G401 (cell line): ENCODE results near the gene ZSCAN20. TPM values are rescaled to one million over a fixed set of nuclear protein-coding genes. Genes with fewer than 3 reads are reported as not detected.

Source experiments
- DNase-seq: peaks from one replicate; pipeline ENCODE4 v3.0.0-alpha.2; 2015; ENCODE audit warnings: low spot score
- in situ Hi-C: cut with HindIII; loops from 2 replicates; pipeline ENCODE4 v1.10.0; 2016; ENCODE audit warnings: low sequenced_read_pairs, mixed read lengths
- total RNA-seq: library from RNA; depleted of rRNA; stranded (reverse); fragments of >200 nt; shearing (Covaris generic); gene quantifications from 2 replicates; pipeline ENCODE4 v1.2.3, GENCODE V29; 2014; rRNA removed

ZSCAN20 gene
- total RNA-seq, 1 experiment from 2014 or later = 5.8 TPM

DNA sequence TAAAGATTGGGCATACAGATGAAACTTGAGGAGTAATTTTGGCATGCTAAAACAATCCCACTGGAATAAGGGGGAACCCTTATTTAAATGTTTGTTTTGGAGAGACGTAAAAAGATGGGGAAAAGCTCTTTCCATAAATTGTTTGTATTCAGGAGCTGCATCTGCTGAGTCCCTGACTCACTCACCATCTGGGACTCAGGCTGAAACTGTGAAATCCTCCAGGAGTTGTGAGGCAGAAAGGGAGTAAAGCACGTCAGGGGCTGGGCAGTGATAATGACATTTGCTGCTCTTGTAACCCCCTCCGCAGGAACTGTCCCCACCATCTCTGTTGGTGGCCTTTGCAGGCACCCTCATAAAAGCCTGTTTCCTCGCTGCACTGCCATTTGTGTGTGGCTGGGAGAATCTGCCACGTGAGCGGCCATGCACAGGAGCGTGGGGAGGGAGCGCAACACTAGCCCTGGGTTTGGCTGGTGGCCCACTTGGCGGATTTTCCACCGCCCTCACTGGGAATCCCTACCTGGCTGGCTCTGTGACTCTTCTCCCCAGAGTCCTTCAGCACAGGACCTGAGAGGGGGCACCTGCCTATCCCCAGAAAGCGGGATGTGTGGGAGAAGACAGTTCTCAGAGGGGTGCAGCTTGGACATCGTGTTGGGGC, 45.3 kb downstream of the ZSCAN20 start:
- in situ Hi-C loops = no loop called here
- DNase-seq = no peak

DNA sequence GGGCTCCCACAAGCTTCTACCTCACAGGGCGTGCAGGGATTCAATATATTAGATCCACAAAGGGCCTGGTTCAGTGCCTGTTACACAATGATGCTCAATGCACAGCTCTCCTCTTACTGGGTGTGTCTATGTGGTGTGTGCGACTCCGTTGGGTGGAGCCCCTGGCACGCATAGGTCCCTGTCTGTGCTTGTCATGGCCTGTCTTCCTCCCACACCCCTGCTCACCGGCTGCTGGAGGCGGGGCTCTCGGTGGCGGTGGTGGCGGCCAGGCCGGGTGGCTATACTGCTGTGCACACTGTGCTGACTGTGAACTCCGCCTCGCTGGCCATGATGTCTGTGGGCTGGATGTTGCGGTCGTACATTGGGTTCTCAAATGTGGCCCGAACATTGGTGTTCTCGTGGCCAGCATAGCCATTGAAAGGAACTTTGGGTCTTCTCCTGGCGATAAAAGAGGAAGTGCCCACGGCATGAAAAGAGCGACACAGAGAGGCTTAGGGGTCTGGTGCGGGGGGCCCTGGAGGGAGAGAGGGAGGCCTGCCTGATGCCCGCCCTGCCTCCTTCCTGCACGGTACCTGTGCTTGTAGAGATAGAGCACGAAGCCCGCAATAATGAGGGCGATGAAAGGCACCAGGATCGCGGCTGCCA, 46.9 kb downstream of the ZSCAN20 start:
- in situ Hi-C loops = no loop called here
- no peak for DNase-seq

DNA sequence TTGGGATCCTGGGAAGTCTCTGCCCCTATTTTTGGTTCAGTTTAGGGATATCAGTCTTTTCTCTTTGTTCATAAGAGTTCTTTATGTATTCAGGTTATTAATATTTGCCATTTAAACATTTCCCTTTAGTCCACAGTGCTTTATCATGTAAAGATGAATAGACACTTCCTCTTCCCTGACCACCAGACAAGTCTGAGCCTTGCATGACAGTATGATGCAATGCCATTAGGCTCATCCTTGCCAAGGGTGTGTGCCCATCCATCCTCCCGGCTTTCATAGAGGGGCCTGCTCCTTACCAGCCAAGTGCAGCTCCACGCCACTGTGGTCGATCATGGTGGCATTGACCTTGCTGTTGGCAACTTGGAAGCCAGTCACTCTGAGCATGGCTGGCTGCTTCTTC, 52.1 kb downstream of the ZSCAN20 start:
- in situ Hi-C loops = no loop called here
- DNase-seq = no peak

DNA sequence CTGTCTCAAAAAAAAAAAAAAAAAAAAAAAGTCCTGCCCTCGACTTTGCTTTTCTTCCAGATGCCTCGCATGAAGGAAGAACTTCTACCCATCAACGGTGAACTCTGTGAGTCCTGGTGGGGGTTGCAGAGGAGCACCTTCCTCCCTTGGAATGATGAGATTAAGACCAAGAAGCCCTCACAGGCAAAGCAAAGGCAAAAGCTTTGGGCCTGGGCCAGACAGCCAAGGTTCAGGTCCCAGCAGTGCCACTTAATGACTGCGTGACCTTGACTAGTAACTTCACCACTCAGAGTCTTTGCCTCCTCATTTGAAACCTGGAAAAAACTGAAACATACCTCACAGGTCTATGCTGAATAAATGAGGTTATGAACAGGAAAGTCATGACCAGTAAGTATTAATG, 55.5 kb downstream of the ZSCAN20 start:
- in situ Hi-C loops = no loop called here
- no peak for DNase-seq

DNA sequence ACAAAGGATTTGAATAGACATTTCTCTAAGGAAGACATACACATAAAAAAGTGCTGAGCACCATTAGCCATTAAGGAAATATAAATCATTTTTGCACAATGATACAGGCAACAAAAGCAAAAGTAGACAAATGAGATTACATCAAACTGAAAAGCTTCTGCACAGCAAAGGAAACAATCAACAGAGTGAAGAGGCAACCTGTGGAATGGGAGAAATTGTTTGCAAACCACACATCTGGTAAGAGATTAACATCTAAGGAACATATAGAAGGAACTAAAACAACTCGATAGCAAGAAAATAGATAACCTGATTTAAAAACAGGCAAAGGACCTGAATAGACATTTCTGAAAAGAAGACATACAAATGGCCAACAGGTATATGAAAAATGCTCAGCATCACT, 57.5 kb downstream of the ZSCAN20 start:
- in situ Hi-C loops = no loop called here
- no peak for DNase-seq

DNA sequence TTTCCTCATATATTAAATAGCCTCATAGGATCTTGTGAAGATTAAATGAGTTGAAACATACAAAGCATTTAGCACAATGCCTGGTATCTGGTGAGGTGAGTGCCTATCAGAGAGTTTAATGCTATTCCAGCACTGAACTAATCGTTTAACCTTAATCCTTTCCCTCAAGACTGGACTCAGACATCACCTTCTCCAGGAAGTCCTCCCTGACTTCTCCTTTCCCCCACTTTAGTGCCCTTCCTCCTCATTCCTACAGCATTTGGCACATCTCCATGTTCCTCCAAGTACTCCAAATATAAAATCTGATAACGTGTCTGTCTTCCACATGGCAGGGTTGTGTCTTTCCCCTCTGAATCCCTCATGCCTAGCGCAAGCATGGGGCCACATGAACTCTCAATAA, 59.8 kb downstream of the ZSCAN20 start:
- no peak for DNase-seq
- in situ Hi-C loops = no loop called here

DNA sequence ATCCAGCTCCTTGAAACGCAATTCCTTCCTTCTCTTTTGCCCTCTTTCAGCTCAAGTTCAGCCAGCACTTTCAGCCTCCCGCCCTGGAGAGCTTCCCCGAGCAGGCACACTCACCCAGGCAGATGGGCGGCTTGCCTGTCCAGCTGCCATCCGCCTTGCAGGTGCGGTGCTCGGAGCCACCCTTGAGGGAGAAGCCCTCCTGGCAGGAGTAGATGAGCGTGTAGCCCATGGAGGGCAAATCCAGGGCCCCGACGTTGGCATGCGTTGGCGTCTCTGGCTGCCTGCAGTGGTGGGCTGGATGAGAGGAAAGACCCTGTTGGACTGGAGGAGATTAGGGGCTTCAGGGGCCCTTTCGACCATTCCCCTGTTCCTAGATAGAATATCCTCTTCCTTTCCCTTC, 60.5 kb downstream of the ZSCAN20 start:
- in situ Hi-C loops = no loop called here
- no peak for DNase-seq

DNA sequence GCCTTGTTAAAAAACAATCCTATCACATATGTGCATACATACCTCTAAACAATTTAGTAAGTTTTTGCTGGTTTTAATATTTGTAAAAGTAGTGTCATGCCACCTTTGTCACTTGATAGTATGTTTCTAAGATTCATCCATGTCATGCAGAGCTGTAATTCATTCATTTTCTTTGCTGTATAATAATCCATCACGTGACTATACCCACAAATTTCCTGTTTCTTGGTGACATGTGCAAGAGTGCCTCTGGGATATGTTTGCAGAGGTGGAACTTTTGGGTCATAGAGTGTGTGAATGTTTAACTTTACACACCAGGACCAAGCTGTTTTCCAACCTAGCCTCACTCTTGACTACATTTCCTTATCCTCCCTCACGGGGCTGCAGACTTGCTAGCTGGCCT, 62.9 kb downstream of the ZSCAN20 start:
- in situ Hi-C loops = no loop called here
- DNase-seq = no peak

DNA sequence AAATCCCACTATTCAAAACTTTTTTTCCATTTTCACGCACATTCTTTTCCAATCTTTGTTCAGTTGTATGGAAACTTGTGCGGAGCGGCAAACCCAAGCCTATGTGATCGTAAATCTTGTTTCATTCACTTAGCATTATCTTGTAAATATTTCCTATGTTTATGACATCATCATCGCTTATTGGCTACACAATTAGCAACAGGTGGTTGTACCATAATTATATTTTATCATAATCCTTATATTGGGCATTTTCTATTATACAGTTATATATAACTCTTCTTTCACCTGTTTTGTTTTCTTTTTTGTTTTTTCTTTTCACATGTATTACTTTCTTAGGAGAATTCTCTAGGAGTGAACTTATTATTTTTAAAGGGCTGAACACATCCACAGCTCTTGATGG, 65.4 kb downstream of the ZSCAN20 start:
- DNase-seq = no peak
- in situ Hi-C loops = no loop called here

DNA sequence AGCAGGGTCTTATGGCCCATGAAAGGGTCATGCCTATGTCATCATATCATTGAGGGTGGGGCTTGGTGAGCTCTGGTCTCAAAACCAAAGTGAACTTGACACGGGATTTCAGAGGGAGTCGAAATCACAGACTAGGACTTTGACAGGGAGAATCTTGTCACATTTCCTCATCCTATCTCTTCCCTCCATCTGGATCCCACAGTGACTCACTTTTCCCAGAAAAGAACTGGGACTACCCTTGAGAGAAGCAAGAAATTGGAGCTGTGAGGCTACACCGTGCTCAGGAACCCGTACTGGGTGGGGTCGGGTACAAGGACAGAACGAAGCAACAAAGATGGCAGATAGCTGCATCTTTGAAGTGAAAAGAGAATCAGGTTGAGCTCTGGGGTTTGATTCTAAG, 69.5 kb downstream of the ZSCAN20 start:
- no peak for DNase-seq
- in situ Hi-C loops = no loop called here

Other genes starting within 250 kb of the ZSCAN20 start
- 13.5 and 14.2 TPM in 2 replicates for gene ZNF362, start 216.2 kb upstream of the ZSCAN20 start, total RNA-seq
- gene A3GALT2, start 151.5 kb upstream of the ZSCAN20 start, total RNA-seq = not detected in 2 replicates
- gene PHC2, start 41.5 kb upstream of the ZSCAN20 start, total RNA-seq = 54.6 and 71.9 TPM in 2 replicates